SU-DHL-6 (cell line): ENCODE results near the gene RNASE12.

ENCODE experiments used
- EZH2phosphoT487 ChIP-seq: fragments of 200-600 bp; sonication (generic), shearing (Covaris generic); conservative IDR thresholded peaks from 2 replicates; pipeline ENCODE4 v1.6.1; 2018; ENCODE audit warnings: mild to moderate bottlenecking, antibody characterized with exemption, low read length, moderate library complexity, mixed read lengths
- TF ChIP-seq, protein P1 (sequence below): fragments of 200-600 bp; sonication (generic); IDR thresholded peaks from one replicate; pipeline ENCODE4 v1.5.1; 2017; ENCODE audit warnings: antibody characterized with exemption, mild to moderate bottlenecking, low read length, moderate library complexity; ENCODE audit not compliant: insufficient read depth, poor library complexity, severe bottlenecking

DNA sequence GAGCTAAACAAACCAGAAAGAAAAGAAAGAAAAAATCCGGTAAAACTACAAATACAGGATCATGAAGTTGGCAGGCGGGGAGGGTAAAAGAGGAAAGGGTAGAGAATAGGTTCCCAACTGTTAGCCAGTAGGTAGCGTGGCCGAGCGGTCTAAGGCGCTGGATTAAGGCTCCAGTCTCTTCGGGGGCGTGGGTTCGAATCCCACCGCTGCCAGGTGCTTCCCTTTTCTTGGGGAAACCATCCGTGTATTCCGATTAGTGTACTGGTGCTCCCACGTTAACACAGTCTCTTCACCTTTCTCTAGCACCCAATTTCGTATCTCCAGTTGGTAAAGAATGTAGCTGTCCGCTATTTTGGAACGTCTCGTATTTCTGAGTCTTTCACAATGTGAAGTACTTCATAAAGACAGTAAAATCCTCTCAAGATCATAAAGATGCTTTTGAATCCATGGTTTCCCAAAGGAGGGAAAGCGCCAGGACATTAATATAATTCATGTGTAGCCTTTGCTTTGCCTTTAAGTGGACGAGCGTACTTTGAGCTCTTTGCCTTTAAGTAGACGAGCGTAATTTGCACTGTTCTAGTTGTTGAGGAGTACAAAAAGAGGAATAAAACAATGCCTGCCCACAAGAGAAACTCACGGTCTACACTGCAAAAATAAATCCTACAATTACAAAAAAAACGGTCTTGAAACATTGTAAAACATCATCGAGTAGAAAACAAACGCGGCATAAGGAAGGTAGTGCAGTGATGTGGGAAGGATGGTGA lies 19.0 kb upstream of the RNASE12 start:
- TF ChIP-seq, protein P1, sequence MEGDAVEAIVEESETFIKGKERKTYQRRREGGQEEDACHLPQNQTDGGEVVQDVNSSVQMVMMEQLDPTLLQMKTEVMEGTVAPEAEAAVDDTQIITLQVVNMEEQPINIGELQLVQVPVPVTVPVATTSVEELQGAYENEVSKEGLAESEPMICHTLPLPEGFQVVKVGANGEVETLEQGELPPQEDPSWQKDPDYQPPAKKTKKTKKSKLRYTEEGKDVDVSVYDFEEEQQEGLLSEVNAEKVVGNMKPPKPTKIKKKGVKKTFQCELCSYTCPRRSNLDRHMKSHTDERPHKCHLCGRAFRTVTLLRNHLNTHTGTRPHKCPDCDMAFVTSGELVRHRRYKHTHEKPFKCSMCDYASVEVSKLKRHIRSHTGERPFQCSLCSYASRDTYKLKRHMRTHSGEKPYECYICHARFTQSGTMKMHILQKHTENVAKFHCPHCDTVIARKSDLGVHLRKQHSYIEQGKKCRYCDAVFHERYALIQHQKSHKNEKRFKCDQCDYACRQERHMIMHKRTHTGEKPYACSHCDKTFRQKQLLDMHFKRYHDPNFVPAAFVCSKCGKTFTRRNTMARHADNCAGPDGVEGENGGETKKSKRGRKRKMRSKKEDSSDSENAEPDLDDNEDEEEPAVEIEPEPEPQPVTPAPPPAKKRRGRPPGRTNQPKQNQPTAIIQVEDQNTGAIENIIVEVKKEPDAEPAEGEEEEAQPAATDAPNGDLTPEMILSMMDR, result no peak
- TF ChIP-seq EZH2phosphoT487, result no peak
